HG02763 (cell line): Measurements from ENCODE around the gene TLE3.

Experiments
- ATAC-seq: cut with Tn5 transposase; IDR thresholded peaks from one replicate; pipeline ENCODE4 v1.9.1; 2021; ENCODE audit warnings: mild to moderate bottlenecking, moderate library complexity; ENCODE audit not compliant: unreplicated experiment

Gene TLE3

GRCh38 chr15:70049701-70050301, 47.9 kb downstream of the TLE3 start:
- no peak for ATAC-seq

GRCh38 chr15:70048578-70049514, 48.9 kb downstream of the TLE3 start:
- no peak for ATAC-seq

- no peak for ATAC-seq
Observed at GRCh38 chr15:70048198-70048565, 49.5 kb downstream of the TLE3 start.

- ATAC-seq = no peak
Observed at GRCh38 chr15:70047386-70048197, 50.1 kb downstream of the TLE3 start.

GRCh38 chr15:70046679-70047369, 50.9 kb downstream of the TLE3 start:
- ATAC-seq = no peak

GRCh38 chr15:70045045-70045444, 52.7 kb downstream of the TLE3 start:
- ATAC-seq = no peak

- ATAC-seq = no peak
Observed at GRCh38 chr15:70044168-70044567, 53.5 kb downstream of the TLE3 start.

- ATAC-seq = no peak
Observed at GRCh38 chr15:70043590-70043989, 54.1 kb downstream of the TLE3 start.

- ATAC-seq = no peak
Observed at GRCh38 chr15:70042553-70043214, 55.0 kb downstream of the TLE3 start.

GRCh38 chr15:70039917-70040316, 57.8 kb downstream of the TLE3 start:
- ATAC-seq = no peak

- ATAC-seq = no peak
Observed at GRCh38 chr15:70038730-70039392, 58.9 kb downstream of the TLE3 start.

GRCh38 chr15:70037292-70037640, 60.5 kb downstream of the TLE3 start:
- ATAC-seq = no peak

GRCh38 chr15:70036585-70037291, 61.0 kb downstream of the TLE3 start:
- peak; percentile 81 for ATAC-seq

- peak; percentile 38 for ATAC-seq
Observed at GRCh38 chr15:70035719-70036077, 62.0 kb downstream of the TLE3 start.

- ATAC-seq = no peak
Observed at GRCh38 chr15:70035051-70035718, 62.5 kb downstream of the TLE3 start.

GRCh38 chr15:70034596-70034995, 63.1 kb downstream of the TLE3 start:
- ATAC-seq = no peak

- no peak for ATAC-seq
Observed at GRCh38 chr15:70034141-70034540, 63.6 kb downstream of the TLE3 start.

- no peak for ATAC-seq
Observed at GRCh38 chr15:70033529-70034140, 64.1 kb downstream of the TLE3 start.
